BJ (cell line): ENCODE measurements around the gene MED19. TPM values are rescaled to one million over a fixed set of nuclear protein-coding genes. Genes with fewer than 3 reads are reported as not detected.

Experiments
- CTCF ChIA-PET: fragments of 350-600 bp; formaldehyde crosslinking; extraction: SDS; loops from one replicate; lab custom pipeline; 2021; ENCODE audit warnings: antibody characterized with exemption, inconsistent platforms; lab: Yijun Ruan, JAX
- POLR2A ChIA-PET: fragments of 300-600 bp; sonication (Branson Sonifier 250); formaldehyde crosslinking; extraction: SDS; loops from one replicate; lab custom pipeline; 2021; ENCODE audit warnings: antibody characterized with exemption; lab: Charles Lee
- DNase-seq: peaks from one replicate; pipeline ENCODE4 v3.0.0-alpha.2; 2011; ENCODE audit warnings: low read depth
- H3K27me3 ChIP-seq: 2 replicates; pipeline ENCODE4 v1.6.0; 2011; ENCODE audit warnings: low read length; ENCODE audit not compliant: control insufficient read depth, insufficient read depth
- H3K36me3 ChIP-seq: 2 replicates; pipeline ENCODE4 v1.5.1; 2011; ENCODE audit warnings: low read length; ENCODE audit not compliant: control insufficient read depth, insufficient read depth
- H3K4me3 ChIP-seq: 2 replicates; pipeline ENCODE4 v1.5.1; 2011; ENCODE audit warnings: low read depth, mild to moderate bottlenecking, control low read depth, low read length
- polyA plus RNA-seq: library from polyadenylated mRNA; depleted of rRNA; stranded (reverse); fragments of >200 nt; gene quantifications from 2 replicates; pipeline ENCODE4 v1.2.3, GENCODE V29; 2011; rRNA removed
- small RNA-seq: library from RNA; depleted of rRNA; stranded (forward); fragments of <200 nt; gene quantifications from one replicate; pipeline ENCODE3, GENCODE V24; 2012; ENCODE audit warnings: low replicate concordance, low read depth; ENCODE audit not compliant: insufficient read length
- TF ChIP-seq, protein P1 (sequence below): IDR thresholded peaks from 2 replicates; pipeline ENCODE4 v1.5.1; 2011; ENCODE audit warnings: low read depth, mild to moderate bottlenecking, control low read depth, inconsistent platforms, low read length, moderate library complexity; ENCODE audit not compliant: insufficient read depth

The MED19 gene
- polyA plus RNA-seq, 1 experiment = 28.4 TPM

DNA sequence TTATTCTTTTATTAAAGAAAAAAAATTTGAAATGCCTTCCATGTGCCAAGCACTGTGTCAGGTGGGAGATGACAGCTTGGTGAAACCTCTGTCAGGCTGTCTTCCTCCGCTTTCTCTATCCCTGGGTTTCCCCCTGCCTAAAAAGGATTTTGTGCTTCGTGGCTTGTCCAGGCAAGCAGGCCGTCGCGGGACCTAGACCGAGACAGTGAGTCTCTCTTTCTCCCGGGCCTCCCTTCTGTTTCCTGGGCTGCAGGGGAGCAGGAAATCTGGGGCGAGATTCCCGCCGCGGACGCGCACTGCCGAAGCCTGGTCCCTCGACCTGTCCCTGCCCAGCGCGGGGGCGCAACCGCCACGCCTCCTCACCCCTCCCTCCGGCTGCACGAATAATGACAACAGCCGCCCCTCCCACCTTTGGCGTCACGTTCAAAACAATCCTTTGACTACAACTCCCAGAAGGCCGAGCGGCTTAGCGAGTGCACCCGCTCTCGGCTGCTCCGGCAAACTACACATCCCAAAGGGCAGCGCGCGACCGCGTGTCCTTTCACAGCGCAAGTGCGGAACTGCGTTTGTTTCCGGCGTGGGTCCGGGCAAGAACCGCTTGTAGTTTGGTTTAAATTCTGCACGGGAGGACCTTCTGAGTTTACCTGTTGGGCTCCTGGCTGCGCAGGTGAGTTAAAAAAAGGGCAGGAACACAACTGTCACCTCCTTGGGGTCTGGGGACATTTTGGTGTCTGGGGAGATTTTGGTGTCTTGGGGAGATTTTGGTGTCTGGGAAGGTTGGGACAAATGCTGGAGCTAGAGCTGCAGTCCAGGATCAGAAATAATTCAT, 54.6 kb downstream of the MED19 start, which contains the start of gene CLP1:
Gene CLP1, plus strand, starts transcription at position 569 of the 829 bp plus-strand sequence. CDS start 1,715 bp downstream, outside the sequence.
- POLR2A ChIA-PET = interaction anchor here (0.6 kb wide), 1 partner anchor 71 kb away, joined by 6 read pairs; no protein-coding TSS in a partner anchor
- CTCF ChIA-PET = interaction anchor here (0.9 to 4.0 kb wide), 5 partner anchors 9 to 164 kb away, joined by 3 to 12 read pairs (median 4); partner anchors contain the start of gene UBE2L6
- TF ChIP-seq, protein P1, sequence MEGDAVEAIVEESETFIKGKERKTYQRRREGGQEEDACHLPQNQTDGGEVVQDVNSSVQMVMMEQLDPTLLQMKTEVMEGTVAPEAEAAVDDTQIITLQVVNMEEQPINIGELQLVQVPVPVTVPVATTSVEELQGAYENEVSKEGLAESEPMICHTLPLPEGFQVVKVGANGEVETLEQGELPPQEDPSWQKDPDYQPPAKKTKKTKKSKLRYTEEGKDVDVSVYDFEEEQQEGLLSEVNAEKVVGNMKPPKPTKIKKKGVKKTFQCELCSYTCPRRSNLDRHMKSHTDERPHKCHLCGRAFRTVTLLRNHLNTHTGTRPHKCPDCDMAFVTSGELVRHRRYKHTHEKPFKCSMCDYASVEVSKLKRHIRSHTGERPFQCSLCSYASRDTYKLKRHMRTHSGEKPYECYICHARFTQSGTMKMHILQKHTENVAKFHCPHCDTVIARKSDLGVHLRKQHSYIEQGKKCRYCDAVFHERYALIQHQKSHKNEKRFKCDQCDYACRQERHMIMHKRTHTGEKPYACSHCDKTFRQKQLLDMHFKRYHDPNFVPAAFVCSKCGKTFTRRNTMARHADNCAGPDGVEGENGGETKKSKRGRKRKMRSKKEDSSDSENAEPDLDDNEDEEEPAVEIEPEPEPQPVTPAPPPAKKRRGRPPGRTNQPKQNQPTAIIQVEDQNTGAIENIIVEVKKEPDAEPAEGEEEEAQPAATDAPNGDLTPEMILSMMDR = no peak
- peak; percentile 94 for DNase-seq
- no peaks in the 10 kb centered on the region for H3K27me3 ChIP-seq
- peak within 1 kb of the TSS; percentile 85 for H3K4me3 ChIP-seq
- peaks cover 14% of the 10 kb centered on the region for H3K36me3 ChIP-seq

DNA sequence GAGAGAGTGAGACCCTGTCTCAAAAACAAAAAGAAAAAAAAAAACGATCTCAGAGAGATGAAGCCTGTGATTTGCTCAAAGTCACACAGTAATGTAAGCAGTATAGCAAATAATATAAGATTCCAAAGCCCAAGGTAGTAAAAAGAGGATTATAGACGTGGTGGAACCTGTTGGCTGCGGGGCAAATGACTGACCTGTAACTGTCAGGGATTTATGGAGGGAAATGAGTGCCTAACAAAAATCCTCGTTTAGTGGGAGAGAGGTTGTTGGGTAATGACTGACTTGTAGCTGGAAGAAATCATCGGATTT, 55.2 kb downstream of the MED19 start:
- TF ChIP-seq, protein P1 = no peak
- Histone ChIP-seq H3K4me3 (peak overlapping the region; percentile 48), H3K36me3 (peaks cover 14% of the 10 kb centered on the region), H3K27me3 (no peaks in the 10 kb centered on the region)
- DNase-seq = no peak
- CTCF ChIA-PET = interaction anchor here (1.5 to 4.0 kb wide), 3 partner anchors 12 to 164 kb away, joined by 4 to 12 read pairs (median 5); partner anchors contain the start of gene UBE2L6
- POLR2A ChIA-PET = no interaction called here

Small RNA genes within 50 kb of the gene (small RNA-seq; reads per million reads assigned to genes)
- not detected for gene TMX2-CTNND1

Other genes with a start within 250 kb of the MED19 start
- 11.8 and 23.4 TPM in 2 replicates for gene SLC43A1, start 196.5 kb downstream of the MED19 start, polyA plus RNA-seq
- 90.5 and 91.7 TPM in 2 replicates for gene TIMM10, start 181.5 kb downstream of the MED19 start, polyA plus RNA-seq
- gene SMTNL1, start 174.6 kb downstream of the MED19 start, polyA plus RNA-seq = not detected in 2 replicates
- 57.3 and 67.0 TPM in 2 replicates for gene UBE2L6, start 144.5 kb downstream of the MED19 start, polyA plus RNA-seq
- gene SERPING1, start 114.5 kb downstream of the MED19 start, polyA plus RNA-seq = 92.4 and 119 TPM in 2 replicates
- gene YPEL4, start 62.3 kb downstream of the MED19 start, polyA plus RNA-seq = 0.26 TPM in 2 replicates
- gene CLP1, start 54.5 kb downstream of the MED19 start, polyA plus RNA-seq = 19.0 and 19.6 TPM in 2 replicates
- 61.4 and 76.7 TPM in 2 replicates for gene ZDHHC5, start 44.1 kb downstream of the MED19 start, polyA plus RNA-seq
- 96.7 and 116 TPM in 2 replicates for gene TMX2, start 378 bp upstream of the MED19 start, polyA plus RNA-seq
- 50.7 and 68.3 TPM in 2 replicates for gene SELENOH, start 29.3 kb upstream of the MED19 start, polyA plus RNA-seq
- not detected in 2 replicates for gene BTBD18, start 39.6 kb upstream of the MED19 start, polyA plus RNA-seq
- gene CTNND1, start 49.6 kb upstream of the MED19 start, polyA plus RNA-seq = 145 and 286 TPM in 2 replicates